GM12878 (cell line): ENCODE results near the gene DACH1.

Experiments used
- CREM ChIP-seq: IDR thresholded peaks from 2 replicates; pipeline ENCODE4 v1.6.1; 2014; ENCODE audit warnings: antibody characterized with exemption, low read depth
- CTCF ChIP-seq, 3 experiments: IDR thresholded peaks in 2 of 3; conservative IDR thresholded peaks in 1 of 3; 2 replicates each; pipeline ENCODE4 v1.5.1; 2011; ENCODE audit warnings: low read depth in 3 of 3, low read length in 3 of 3, mild to moderate bottlenecking in 3 of 3, control low read depth in 2 of 3, moderate library complexity in 2 of 3, inconsistent platforms in 1 of 3, mixed read lengths in 1 of 3; ENCODE audit not compliant: control insufficient read depth in 2 of 3, insufficient read depth in 1 of 3; ENCODE audit errors: extremely low read depth in 1 of 3
- GABPA ChIP-seq: IDR thresholded peaks from 2 replicates; pipeline ENCODE4 v1.6.1; 2014; ENCODE audit warnings: antibody characterized with exemption, low read depth, mild to moderate bottlenecking, inconsistent platforms
- KDM1A ChIP-seq: fragments of 200-600 bp; sonication (generic); IDR thresholded peaks from 2 replicates; pipeline ENCODE4 v1.6.1; 2016; ENCODE audit warnings: borderline replicate concordance
- NFYA ChIP-seq: IDR thresholded peaks from 2 replicates; pipeline ENCODE4 v1.6.1; 2011; ENCODE audit warnings: low read depth, mild to moderate bottlenecking, low read length, improper control_type of control experiment, borderline replicate concordance
- POLR2A ChIP-seq: IDR thresholded peaks from 2 replicates; pipeline ENCODE4 v1.6.1; 2011; ENCODE audit warnings: low read depth, mild to moderate bottlenecking, low read length
- RAD21 ChIP-seq: IDR thresholded peaks from 2 replicates; pipeline ENCODE4 v1.6.1; 2011; ENCODE audit warnings: mild to moderate bottlenecking, low read depth, low read length, moderate library complexity; ENCODE audit not compliant: insufficient read depth
- RB1 ChIP-seq: fragments of 450-650 bp; formaldehyde crosslinking; IDR thresholded peaks from 2 replicates; pipeline ENCODE4 v1.6.1; 2017; ENCODE audit warnings: mild to moderate bottlenecking, borderline replicate concordance
- TCF3 ChIP-seq: IDR thresholded peaks from 2 replicates; pipeline ENCODE4 v1.6.1; 2012; ENCODE audit warnings: low read depth, mild to moderate bottlenecking, low read length, borderline replicate concordance; ENCODE audit not compliant: insufficient read depth
- YY1 ChIP-seq: IDR thresholded peaks from 2 replicates; pipeline ENCODE4 v1.6.1; 2011; ENCODE audit warnings: low read depth, mild to moderate bottlenecking, low read length

DNA sequence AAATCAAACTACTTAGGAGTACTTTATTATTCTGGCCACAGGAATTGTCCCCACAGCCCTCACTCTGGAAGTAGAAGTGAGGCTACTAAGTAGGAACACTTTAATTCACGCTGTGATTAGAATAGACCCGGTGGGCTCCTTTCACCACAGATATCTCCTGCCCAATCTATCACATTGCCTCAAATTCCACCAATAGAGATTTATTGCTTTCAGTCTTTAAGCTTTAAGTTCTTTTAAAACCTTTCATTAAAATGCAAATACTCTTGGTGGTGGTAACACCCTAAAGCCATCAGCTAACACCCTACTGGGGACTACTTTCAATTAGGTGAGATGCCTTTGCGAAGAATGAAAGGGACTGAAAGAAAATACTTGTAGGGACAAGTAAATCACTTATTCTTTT, 181.9 kb downstream of the DACH1 start:
- TF ChIP-seq CTCF (IDR thresholded peaks at IDR 0.05 in 2 of 3, conservative IDR thresholded peaks at IDR 0.05 in 1 of 3; ENCODE audit: control insufficient read depth in 2 of 3, extremely low read depth in 1 of 3, insufficient read depth in 1 of 3, low read depth in 3 of 3, low read length in 3 of 3) (no peak), NFYA (no peak), POLR2A (no peak), RAD21 (no peak), GABPA (no peak), YY1 (no peak), TCF3 (no peak), CREM (no peak), KDM1A (no peak), RB1 (no peak)
